Measurements from ENCODE around the gene ABRAXAS1.

ABRAXAS1 gene

GRCh38 chr4:83484500-83485461 is at the start of gene ABRAXAS1:
TSS of gene ABRAXAS1 (minus strand) at chr4:83485100. CDS start at chr4:83485072, 28 bp downstream.
- TF ChIP-seq CTCF (IDR thresholded peaks at IDR 0.05), result no peak

GRCh38 chr4:83527671-83528070 is 42.8 kb upstream of the ABRAXAS1 start:
- no peak for TF ChIP-seq CTCF (IDR thresholded peaks at IDR 0.05)

GRCh38 chr4:83522239-83522638 is 37.3 kb upstream of the ABRAXAS1 start:
- TF ChIP-seq CTCF (IDR thresholded peaks at IDR 0.05), result no peak

GRCh38 chr4:83516042-83516772 is 31.3 kb upstream of the ABRAXAS1 start:
- no peak for TF ChIP-seq CTCF (IDR thresholded peaks at IDR 0.05)

- TF ChIP-seq CTCF (IDR thresholded peaks at IDR 0.05), result no peak
Measured at GRCh38 chr4:83510442-83510841, 25.5 kb upstream of the ABRAXAS1 start.

GRCh38 chr4:83509156-83509585 is 24.3 kb upstream of the ABRAXAS1 start:
- TF ChIP-seq CTCF (IDR thresholded peaks at IDR 0.05), result peak; percentile 80

GRCh38 chr4:83504996-83505395 is 20.1 kb upstream of the ABRAXAS1 start:
- no peak for TF ChIP-seq CTCF (IDR thresholded peaks at IDR 0.05)

Data from LNCAP (cell line).